ENCODE data around the gene GATAD2B.

The GATAD2B gene

DNA sequence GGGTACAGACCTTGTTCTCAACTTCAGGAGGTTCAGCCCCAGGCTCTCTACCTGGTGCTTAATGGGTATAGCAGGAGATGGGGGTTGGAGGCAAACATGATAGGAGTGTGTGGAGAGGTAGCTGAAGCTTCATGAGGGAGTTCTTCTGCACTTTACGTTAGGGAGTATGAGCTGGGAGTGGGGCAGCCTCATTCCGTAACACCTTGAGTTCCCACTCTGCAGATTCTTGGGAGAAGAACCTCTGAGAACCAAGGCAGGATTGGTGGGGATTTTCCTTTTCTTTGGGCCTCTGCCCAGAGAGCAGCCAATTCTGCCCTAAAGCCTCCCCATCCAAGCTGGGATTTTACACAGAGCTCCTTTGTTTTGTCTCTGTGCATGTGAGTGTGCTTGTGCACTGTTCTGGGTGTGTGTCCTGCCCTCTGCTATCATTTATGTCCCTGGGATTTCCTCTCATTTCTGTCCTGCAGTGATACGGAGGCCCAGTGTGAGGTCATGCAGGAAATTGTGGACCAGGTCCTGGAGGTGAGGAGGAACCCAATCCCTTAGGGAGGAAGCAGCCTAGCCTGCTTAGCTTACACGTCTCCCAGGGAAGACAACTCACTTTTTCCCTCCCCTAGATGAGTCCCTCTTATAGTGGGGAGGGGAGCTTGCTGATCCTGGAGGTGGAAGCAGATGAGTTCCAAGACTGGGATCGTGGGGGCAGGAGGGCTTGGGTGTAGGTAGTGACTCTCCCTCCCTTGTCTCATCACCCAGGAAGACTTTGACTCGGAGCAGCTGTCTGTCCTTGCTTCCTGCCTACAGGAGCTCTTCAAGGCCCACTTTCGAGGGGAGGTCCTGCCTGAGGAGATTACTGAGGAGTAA, 159.2 kb downstream of the GATAD2B start:
- no peak for DNase-seq (ENCODE audit: low read depth in 2 of 2)

DNA sequence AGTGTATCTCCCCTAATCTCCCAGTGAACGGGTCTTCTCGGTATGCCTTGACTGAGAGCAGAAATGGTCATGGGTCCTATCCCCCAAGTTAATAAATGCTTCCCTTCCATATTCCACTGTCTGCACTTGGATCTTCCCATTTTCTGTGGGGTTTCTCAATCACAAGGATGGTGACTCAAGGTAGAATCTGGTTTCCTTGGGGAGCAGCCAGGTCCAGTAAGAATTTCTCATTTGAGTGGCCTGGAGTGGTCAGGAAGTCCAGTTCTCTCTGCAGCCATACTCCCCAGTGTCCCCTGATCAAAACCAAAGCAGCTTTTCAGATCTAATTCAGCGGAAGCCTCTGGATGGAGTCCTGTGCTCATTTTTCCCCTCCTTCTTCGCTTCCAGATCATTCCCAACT, 162.3 kb downstream of the GATAD2B start:
- no peak for DNase-seq (ENCODE audit: low read depth in 2 of 2)
